ENCODE data around the gene HSBP1L1.
"Not testable (repeated sequence)": the region's sequence is repeated elsewhere in the genome, so short reads cannot be mapped to it uniquely, and the experiment has no call there.

DNA sequence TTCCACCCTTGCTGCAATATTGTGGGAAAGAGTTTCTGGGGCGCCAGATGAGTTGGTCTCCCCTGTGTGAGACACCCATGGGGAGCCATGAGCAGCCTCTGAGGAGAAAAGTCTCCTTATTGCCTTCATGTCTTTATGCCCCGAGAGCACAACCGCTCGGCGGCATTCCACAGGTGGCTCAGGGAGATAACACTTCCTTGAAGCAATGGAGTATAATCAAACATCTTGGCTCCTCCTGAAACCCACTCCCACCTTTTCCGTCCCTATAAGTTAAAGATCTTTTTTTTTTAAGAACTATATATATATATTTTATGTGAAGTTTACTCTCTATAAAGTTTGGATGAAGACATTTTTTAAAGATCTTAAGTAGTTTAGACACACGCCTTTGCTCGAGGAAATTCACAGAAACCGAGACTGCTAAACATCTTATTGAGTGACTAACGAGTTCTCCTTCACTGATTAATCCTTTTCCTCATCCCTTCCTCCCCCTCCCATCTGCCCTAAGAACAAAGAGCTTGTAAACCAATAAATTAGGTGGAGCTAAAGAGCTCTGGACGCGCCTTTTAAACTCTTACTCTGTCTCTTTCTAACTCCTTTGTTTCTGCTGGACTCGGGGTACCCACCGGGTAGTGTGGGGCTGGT is 47.2 kb downstream of the HSBP1L1 start:
- TF ChIP-seq POLR2A, POLR2AphosphoS5 (IDR thresholded peaks at IDR 0.05): not testable (repeated sequence)
- TF ChIP-seq, protein P1, sequence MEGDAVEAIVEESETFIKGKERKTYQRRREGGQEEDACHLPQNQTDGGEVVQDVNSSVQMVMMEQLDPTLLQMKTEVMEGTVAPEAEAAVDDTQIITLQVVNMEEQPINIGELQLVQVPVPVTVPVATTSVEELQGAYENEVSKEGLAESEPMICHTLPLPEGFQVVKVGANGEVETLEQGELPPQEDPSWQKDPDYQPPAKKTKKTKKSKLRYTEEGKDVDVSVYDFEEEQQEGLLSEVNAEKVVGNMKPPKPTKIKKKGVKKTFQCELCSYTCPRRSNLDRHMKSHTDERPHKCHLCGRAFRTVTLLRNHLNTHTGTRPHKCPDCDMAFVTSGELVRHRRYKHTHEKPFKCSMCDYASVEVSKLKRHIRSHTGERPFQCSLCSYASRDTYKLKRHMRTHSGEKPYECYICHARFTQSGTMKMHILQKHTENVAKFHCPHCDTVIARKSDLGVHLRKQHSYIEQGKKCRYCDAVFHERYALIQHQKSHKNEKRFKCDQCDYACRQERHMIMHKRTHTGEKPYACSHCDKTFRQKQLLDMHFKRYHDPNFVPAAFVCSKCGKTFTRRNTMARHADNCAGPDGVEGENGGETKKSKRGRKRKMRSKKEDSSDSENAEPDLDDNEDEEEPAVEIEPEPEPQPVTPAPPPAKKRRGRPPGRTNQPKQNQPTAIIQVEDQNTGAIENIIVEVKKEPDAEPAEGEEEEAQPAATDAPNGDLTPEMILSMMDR (IDR thresholded peaks at IDR 0.05) = not testable (repeated sequence)

All from breast epithelium (tissue), 3 donors.